GM13977 (cell line): ENCODE data around the gene SLAMF1.

Experiments used
- DNase-seq: peaks from one replicate; pipeline ENCODE4 v3.0.0; 2012; ENCODE audit warnings: low spot score
- in situ Hi-C: fragments of 300-500 bp; cut with MboI; formaldehyde crosslinking; loops from one replicate; pipeline ENCODE4 v1.12.0; 2022; ENCODE audit warnings: low sequenced_read_pairs, low pct_unique_long_range_greater_than_20kb, mixed read lengths, inconsistent platforms; ENCODE audit not compliant: unreplicated experiment
- TF ChIP-seq, protein P1 (sequence below): IDR thresholded peaks from 2 replicates; pipeline ENCODE4 v1.5.1; 2012; ENCODE audit warnings: mild to moderate bottlenecking, control low read depth; ENCODE audit not compliant: insufficient read depth; ENCODE audit errors: extremely low read depth, missing control alignments

Gene SLAMF1

DNA sequence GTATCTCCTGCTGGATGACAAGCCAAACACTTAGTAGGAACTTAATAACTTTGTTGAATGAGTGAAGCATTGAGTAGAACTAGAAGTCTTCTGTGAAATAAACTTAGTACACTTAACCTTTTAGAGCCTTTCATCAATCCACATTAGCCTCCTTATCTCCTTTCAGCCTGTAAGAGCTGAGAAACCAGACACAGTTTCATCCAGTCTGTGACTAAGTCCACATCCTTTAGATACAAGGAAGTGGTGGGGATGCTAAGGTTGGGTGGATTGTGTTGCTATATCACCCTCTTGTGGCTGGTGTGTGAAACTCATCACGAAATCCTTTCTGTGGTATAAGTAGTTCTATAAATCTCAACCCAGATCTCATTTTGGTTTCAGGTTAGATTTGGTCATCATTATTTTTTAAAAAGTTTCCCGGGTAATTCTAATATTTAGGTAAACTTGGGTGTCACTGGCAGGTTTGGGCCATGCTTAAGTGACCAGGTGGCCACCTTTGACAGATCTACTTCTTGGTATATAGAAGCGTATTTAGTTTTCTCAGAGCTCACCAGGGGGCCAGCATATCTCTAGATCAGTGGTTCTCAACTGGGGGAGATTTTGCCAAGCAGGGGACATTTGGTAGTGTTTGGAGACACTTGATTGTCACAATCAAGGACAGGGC lies 39.7 kb downstream of the SLAMF1 start:
- in situ Hi-C loops, result loop anchor here (5.0 kb wide), 1 partner anchor 180 kb away; no protein-coding TSS in a partner anchor
- TF ChIP-seq, protein P1, sequence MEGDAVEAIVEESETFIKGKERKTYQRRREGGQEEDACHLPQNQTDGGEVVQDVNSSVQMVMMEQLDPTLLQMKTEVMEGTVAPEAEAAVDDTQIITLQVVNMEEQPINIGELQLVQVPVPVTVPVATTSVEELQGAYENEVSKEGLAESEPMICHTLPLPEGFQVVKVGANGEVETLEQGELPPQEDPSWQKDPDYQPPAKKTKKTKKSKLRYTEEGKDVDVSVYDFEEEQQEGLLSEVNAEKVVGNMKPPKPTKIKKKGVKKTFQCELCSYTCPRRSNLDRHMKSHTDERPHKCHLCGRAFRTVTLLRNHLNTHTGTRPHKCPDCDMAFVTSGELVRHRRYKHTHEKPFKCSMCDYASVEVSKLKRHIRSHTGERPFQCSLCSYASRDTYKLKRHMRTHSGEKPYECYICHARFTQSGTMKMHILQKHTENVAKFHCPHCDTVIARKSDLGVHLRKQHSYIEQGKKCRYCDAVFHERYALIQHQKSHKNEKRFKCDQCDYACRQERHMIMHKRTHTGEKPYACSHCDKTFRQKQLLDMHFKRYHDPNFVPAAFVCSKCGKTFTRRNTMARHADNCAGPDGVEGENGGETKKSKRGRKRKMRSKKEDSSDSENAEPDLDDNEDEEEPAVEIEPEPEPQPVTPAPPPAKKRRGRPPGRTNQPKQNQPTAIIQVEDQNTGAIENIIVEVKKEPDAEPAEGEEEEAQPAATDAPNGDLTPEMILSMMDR, result peak; percentile 67
- peak; percentile 44 for DNase-seq

DNA sequence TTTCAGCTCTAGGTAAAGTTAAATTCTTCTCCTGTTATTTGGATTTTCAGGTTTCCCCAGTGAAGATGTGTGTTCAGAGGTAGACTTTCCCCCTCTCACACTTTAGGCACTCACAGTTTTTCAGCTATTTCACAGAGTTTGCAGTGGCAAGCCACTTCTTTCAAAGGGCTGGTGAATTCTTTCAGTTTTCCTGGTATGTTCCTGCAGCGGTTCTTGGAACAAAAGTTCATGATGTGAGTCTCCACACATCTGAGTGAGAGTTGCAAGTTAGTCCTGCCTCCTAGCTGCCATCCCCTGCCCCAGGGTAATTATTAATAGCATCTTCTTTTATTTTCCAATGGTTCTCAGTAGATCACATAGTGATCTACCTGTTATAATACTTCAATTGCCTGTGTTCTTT lies 40.2 kb downstream of the SLAMF1 start:
- DNase-seq, result no peak
- TF ChIP-seq, protein P1, result peak; percentile 12
- in situ Hi-C loops, result loop anchor here (5.0 kb wide), 1 partner anchor 179 kb away; no protein-coding TSS in a partner anchor

DNA sequence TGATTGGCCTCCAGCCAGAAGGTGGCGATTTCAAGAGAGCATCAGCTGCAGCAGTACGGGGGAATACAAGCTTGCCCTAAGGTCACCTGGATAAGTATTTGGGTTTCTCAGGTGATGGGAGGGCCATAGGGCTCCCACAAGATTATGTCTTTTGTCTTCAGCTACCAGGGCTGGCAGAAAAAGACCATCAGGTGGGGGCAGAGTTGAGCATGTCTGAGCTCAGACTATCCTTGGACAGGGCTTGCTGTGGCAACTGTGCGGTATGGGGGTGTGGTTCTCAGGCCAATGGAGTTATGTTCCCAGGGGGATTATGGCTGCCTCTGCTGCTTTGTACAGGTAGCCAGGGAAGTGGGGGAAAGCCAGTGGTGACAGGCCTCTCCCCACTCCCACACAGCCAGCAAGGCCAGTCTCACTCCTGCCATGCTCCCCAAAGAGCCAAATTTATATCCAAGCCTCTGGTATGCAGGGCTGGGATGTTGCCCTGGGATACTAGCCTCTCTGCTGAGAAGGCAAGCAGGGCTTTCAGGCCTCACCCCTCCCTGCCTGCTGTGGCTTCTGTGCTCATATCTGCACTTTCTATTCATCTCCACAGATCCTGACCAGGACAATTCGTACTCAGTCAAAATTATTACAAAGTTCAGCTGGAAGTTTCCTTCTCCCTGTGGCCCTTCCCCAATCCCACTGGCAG lies 40.9 kb downstream of the SLAMF1 start:
- in situ Hi-C loops, result loop anchor here (5.0 kb wide), 1 partner anchor 179 kb away; no protein-coding TSS in a partner anchor
- no peak for DNase-seq
- TF ChIP-seq, protein P1, result no peak

DNA sequence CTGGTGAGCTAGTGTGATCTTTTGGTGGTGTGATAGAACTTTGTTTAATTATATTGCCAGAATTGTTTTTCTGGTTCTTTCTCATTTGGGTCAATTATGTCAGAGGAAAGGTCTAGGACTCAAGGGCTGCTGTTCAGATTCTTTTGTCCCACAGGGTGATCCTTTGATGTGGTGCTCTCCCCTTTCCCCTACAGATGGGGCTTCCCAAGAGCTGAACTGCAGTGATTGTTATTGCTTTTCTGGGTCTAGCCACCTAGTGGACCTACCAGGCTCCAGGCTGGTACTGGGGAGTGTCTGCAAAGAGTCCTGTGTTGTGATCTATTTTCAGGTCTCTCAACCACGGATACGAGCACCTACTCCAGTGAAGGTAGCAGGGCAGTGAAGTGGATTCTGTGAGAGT lies 41.6 kb downstream of the SLAMF1 start:
- no peak for DNase-seq
- TF ChIP-seq, protein P1, result no peak
- in situ Hi-C loops, result loop anchor here (5.0 kb wide), 1 partner anchor 178 kb away; no protein-coding TSS in a partner anchor

DNA sequence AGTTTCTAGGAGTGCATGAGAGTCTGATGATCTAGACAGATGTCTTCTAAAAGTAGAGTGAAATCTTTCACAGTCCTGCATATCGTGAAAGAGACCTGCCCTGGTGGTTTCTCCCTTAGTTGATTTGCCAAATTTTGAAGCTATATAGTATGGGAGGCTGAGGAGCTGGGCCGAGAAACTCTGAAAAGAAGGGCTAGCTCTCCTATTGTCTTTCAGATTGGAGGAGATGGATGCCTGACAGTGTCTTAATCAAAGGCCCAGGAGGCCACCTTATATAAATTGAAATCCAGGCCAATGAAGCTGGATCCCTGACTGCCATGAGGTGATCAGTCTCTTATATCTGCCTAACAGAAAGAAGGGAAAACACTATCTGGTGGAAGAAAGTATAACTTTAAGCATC lies 49.1 kb downstream of the SLAMF1 start:
- in situ Hi-C loops, result no loop called here
- DNase-seq, result no peak
- TF ChIP-seq, protein P1, result no peak

DNA sequence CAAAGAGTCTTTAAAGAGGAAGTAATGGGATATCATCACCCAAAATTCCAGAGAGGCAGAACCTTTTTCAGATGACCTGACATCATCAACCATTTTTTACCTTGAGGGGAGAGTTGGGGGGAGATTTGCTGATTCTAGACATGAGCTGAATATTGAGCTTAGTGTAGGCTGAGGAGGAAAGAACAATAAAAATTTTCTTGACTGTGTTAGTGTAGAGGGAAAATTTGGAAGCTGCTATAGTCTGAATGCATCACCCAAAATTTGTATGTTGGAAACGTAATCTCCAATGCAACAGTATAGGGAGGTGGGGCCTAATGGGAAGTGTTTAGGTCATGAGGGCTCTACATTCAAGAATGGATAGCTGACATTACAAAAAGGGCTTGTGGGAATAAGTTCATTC lies 49.8 kb downstream of the SLAMF1 start:
- TF ChIP-seq, protein P1, result no peak
- in situ Hi-C loops, result no loop called here
- no peak for DNase-seq
